Adrenal gland (tissue), 12 donors: ENCODE data around the gene AHI1. TPM values are rescaled to one million over a fixed set of nuclear protein-coding genes. Genes with fewer than 3 reads are reported as not detected.

Experiments used
- DNase-seq, 7 donors: peaks; one replicate each; pipeline ENCODE4 v3.0.0-alpha.2; 2019 to 2020
- H3K27ac ChIP-seq, 5 donors: fragments of 200-600 bp; sonication (generic) in 4 of 5; 1 replicate in 3 of 5; 2 replicates in 2 of 5; pipeline versions ENCODE4 v1.5.1 to v1.8.0; 2016 to 2020; ENCODE audit warnings: mild to moderate bottlenecking in 1 of 5
- H3K27me3 ChIP-seq: fragments of 200-600 bp; 2 replicates; pipeline ENCODE4 v1.8.0; 2021
- H3K36me3 ChIP-seq, 2 donors: fragments of 200-600 bp; replicated peaks in 1 of 2; 1 replicate in 1 of 2; 2 replicates in 1 of 2; pipeline versions ENCODE4 v1.5.1 to v1.8.0; 2018 to 2022
- H3K4me1 ChIP-seq, 2 donors: fragments of 200-600 bp; replicated peaks in 1 of 2; 1 replicate in 1 of 2; 2 replicates in 1 of 2; pipeline versions ENCODE4 v1.5.1 to v1.8.0; 2018 to 2021
- H3K4me3 ChIP-seq, 4 donors: fragments of 200-600 bp; sonication (generic) in 3 of 4; one replicate each; pipeline ENCODE4 v1.5.1; 2016 to 2018
- H3K9me3 ChIP-seq, 3 donors: fragments of 200-600 bp; sonication (generic) in 1 of 3; replicated peaks in 1 of 3; 1 replicate in 2 of 3; 2 replicates in 1 of 3; pipeline versions ENCODE4 v1.5.1 to v1.8.0; 2016 to 2021
- CTCF ChIP-seq, 6 experiments: fragments of 450-650 bp in 4 of 6; fragments of 200-600 bp in 2 of 6; sonication (generic) in 1 of 6; IDR thresholded peaks; 1 replicate in 5 of 6; 2 replicates in 1 of 6; pipeline versions ENCODE4 v1.5.1 to v1.8.0; 2016 to 2021; ENCODE audit warnings: antibody characterized with exemption in 6 of 6, mild to moderate bottlenecking in 2 of 6, moderate library complexity in 1 of 6
- POLR2A ChIP-seq, 2 donors: fragments of 450-650 bp; IDR thresholded peaks; one replicate each; pipeline ENCODE4 v1.6.1; 2017; ENCODE audit warnings: antibody characterized with exemption in 2 of 2, mild to moderate bottlenecking in 2 of 2, moderate library complexity in 1 of 2
- WGBS, 4 donors: extraction: QIAGEN DNeasy Blood & Tissue Kit in 2 of 4; methylation state at CpG; one replicate each; pipeline versions ENCODE4 v1.1.5 to v1.1.7; 2013 to 2017; 5-methylcytosine and 5-hydroxymethylcytosine counted together
- intact Hi-C, 2 donors: fragments of 100-400 bp; cut with DNase I; formaldehyde crosslinking; loops; one replicate each; pipeline versions ENCODE4 v1.14.1 to v1.15.0; 2022 to 2023
- polyA plus RNA-seq, 3 donors: library from polyadenylated mRNA; stranded (reverse); fragments of 200-250 nt in 2 of 3; fragments of 350-450 nt in 1 of 3; fragmentation: Illumina TruSeq in 1 of 3; extraction: RNeasy Lipid Tissue Mini Kit (QIAGEN cat#74804) in 1 of 3; gene quantifications; one replicate each; pipeline ENCODE4 v1.2.3, GENCODE V29; 2013 to 2014
- total RNA-seq, 9 donors: library from RNA; depleted of rRNA in 4 of 9; stranded (reverse); fragments of >200 nt in 4 of 9; fragments of 120-200 nt in 1 of 9; fragmentation: NEBNext Ultra II Directional in 1 of 9; extraction: Animal tissue kit (Norgen Biotek cat#: 25700) in 1 of 9; gene quantifications; one replicate each; pipeline versions ENCODE4 v1.1.0 to v1.2.4, GENCODE V29; 2013 to 2023
- donor health status: healthy with polysubstance abuse.
- donor health status: Bipolar disorder and iron deficiency.
- donor health status: DM: yes; HTN: yes; CAD: no.
- donor health status: DM: no; HTN: no; CAD: no.
- donor health status: DM: no; HTN: no; CAD: no.
- donor health status: DM: yes; HTN: yes; CAD: no.

AHI1 gene
- total and polyA plus RNA-seq, 12 donors, result 9.2 to 68.7 (median 35.4) TPM

GRCh38 chr6:135411339-135411738, 86.2 kb downstream of the AHI1 start:
- Histone ChIP-seq H3K27ac (no peak overlapping the region), H3K36me3 (peaks cover 0 to 10% of the 10 kb centered on the region in 2 donors), H3K27me3 (no peaks in the 10 kb centered on the region), H3K4me3 (no peak overlapping the region), H3K9me3 (no peaks in the 10 kb centered on the region), H3K4me1 (no peaks in the 10 kb centered on the region)
- intact Hi-C loops, result no loop called here
- TF ChIP-seq CTCF (IDR thresholded peaks at IDR 0.05) (peak in 2 of 6 experiments; percentile 10 to 13), POLR2A (IDR thresholded peaks at IDR 0.05) (no peak)
- DNase-seq, result no peak
- WGBS, 4 donors, result 84 to 92% (median 86%) methylated on average over 2 of the region's 2 CpGs

GRCh38 chr6:135410856-135411255, 86.7 kb downstream of the AHI1 start:
- no peak for DNase-seq
- 89 to 100% (median 97%) methylated on average over 2 of the region's 2 CpGs for WGBS, 4 donors
- Histone ChIP-seq H3K4me1 (no peaks in the 10 kb centered on the region), H3K36me3 (peaks cover 0 to 10% of the 10 kb centered on the region in 2 donors), H3K27ac (no peak overlapping the region), H3K9me3 (no peaks in the 10 kb centered on the region), H3K4me3 (no peak overlapping the region), H3K27me3 (no peaks in the 10 kb centered on the region)
- intact Hi-C loops, result no loop called here
- no peak for TF ChIP-seq POLR2A (IDR thresholded peaks at IDR 0.05)
- no peak for TF ChIP-seq CTCF (IDR thresholded peaks at IDR 0.05)

- H3K9me3 ChIP-seq, result no peaks in the 10 kb centered on the region
- WGBS, 4 donors, result 74 to 84% (median 79%) methylated on average over 3 of the region's 3 CpGs
- TF ChIP-seq POLR2A (IDR thresholded peaks at IDR 0.05) (no peak), CTCF (IDR thresholded peaks at IDR 0.05) (no peak)
- no peaks in the 10 kb centered on the region for H3K4me1 ChIP-seq
- no peak overlapping the region for H3K27ac ChIP-seq
- no peak for DNase-seq
- H3K36me3 ChIP-seq, result no peaks in the 10 kb centered on the region
- no peaks in the 10 kb centered on the region for H3K27me3 ChIP-seq
- no peak overlapping the region for H3K4me3 ChIP-seq
- intact Hi-C loops, result no loop called here
These were observed 94.0 kb downstream of the AHI1 start for GRCh38 chr6:135403584-135403983.

GRCh38 chr6:135402311-135402710, 95.2 kb downstream of the AHI1 start:
- Histone ChIP-seq H3K9me3 (no peaks in the 10 kb centered on the region), H3K4me3 (no peak overlapping the region), H3K4me1 (no peaks in the 10 kb centered on the region), H3K36me3 (no peaks in the 10 kb centered on the region), H3K27ac (no peak overlapping the region), H3K27me3 (no peaks in the 10 kb centered on the region)
- TF ChIP-seq POLR2A (IDR thresholded peaks at IDR 0.05) (no peak), CTCF (IDR thresholded peaks at IDR 0.05) (no peak)
- intact Hi-C loops, result no loop called here
- WGBS, 4 donors, result 91 to 99% (median 97%) methylated on average over 1 of the region's 1 CpG
- no peak for DNase-seq
